Liver (tissue), 9 donors: ENCODE data around the gene TNS1. TPM values are rescaled to one million over a fixed set of nuclear protein-coding genes. Genes with fewer than 3 reads are reported as not detected.
A peak's percentile ranks its signal among the peaks of the same experiment; 100 is the strongest.

Source experiments
- DNase-seq: peaks from one replicate; pipeline ENCODE4 v3.0.0-alpha.2; 2017; ENCODE audit warnings: low spot score
- H3K27ac ChIP-seq, 2 donors: one replicate each; pipeline ENCODE4 v1.7.0; 2013; ENCODE audit warnings: inconsistent platforms in 2 of 2, low read length in 2 of 2, control low read depth in 1 of 2, low read depth in 1 of 2, mild to moderate bottlenecking in 1 of 2
- H3K27me3 ChIP-seq, 4 donors: one replicate each; pipeline versions ENCODE4 v1.6.1 to v1.7.0; 2013; ENCODE audit warnings: low read length in 3 of 4, inconsistent platforms in 1 of 4, mild to moderate bottlenecking in 1 of 4, moderate library complexity in 1 of 4; ENCODE audit not compliant: control insufficient read depth in 4 of 4, insufficient read depth in 4 of 4
- H3K36me3 ChIP-seq, 4 donors: one replicate each; pipeline versions ENCODE4 v1.6.1 to v1.7.0; 2013; ENCODE audit warnings: low read length in 3 of 4, mild to moderate bottlenecking in 3 of 4, low read depth in 1 of 4, moderate library complexity in 1 of 4; ENCODE audit not compliant: control insufficient read depth in 4 of 4, insufficient read depth in 3 of 4
- H3K4me1 ChIP-seq, 4 donors: one replicate each; pipeline versions ENCODE4 v1.6.1 to v1.7.0; 2013; ENCODE audit warnings: low read length in 3 of 4, mild to moderate bottlenecking in 3 of 4, moderate library complexity in 1 of 4; ENCODE audit not compliant: control insufficient read depth in 4 of 4, insufficient read depth in 4 of 4
- H3K4me3 ChIP-seq, 3 donors: one replicate each; pipeline versions ENCODE4 v1.6.1 to v1.7.0; 2013; ENCODE audit warnings: low read length in 3 of 3, control low read depth in 1 of 3, low read depth in 1 of 3, mild to moderate bottlenecking in 1 of 3
- H3K9ac ChIP-seq, 2 donors: one replicate each; pipeline ENCODE4 v1.7.0; 2013; ENCODE audit warnings: low read length in 2 of 2, mild to moderate bottlenecking in 2 of 2, moderate library complexity in 2 of 2, control low read depth in 1 of 2, low read depth in 1 of 2
- H3K9me3 ChIP-seq, 4 donors: one replicate each; pipeline versions ENCODE4 v1.6.1 to v1.7.0; 2013; ENCODE audit warnings: low read length in 3 of 4; ENCODE audit not compliant: control insufficient read depth in 4 of 4
- EGR1 ChIP-seq, 2 donors: IDR thresholded peaks; 2 replicates each; pipeline ENCODE4 v1.6.1; 2016 to 2018; ENCODE audit warnings: antibody characterized with exemption in 2 of 2, low read depth in 2 of 2
- FOXA1 ChIP-seq: IDR thresholded peaks from 2 replicates; pipeline ENCODE4 v1.6.1; 2016; ENCODE audit warnings: antibody characterized with exemption
- FOXA2 ChIP-seq: IDR thresholded peaks from 2 replicates; pipeline ENCODE4 v1.6.1; 2016; ENCODE audit warnings: antibody characterized with exemption
- HNF4A ChIP-seq, 2 donors: conservative IDR thresholded peaks; 2 replicates each; pipeline ENCODE4 v1.6.1; 2016; ENCODE audit warnings: antibody characterized with exemption in 2 of 2, mild to moderate bottlenecking in 2 of 2
- RAD21 ChIP-seq, 2 donors: IDR thresholded peaks; 2 replicates each; pipeline ENCODE4 v1.6.1; 2016; ENCODE audit warnings: antibody characterized with exemption in 2 of 2, mild to moderate bottlenecking in 2 of 2
- RXRA ChIP-seq, 2 donors: IDR thresholded peaks; 2 replicates each; pipeline ENCODE4 v1.6.1; 2017 to 2018; ENCODE audit warnings: antibody characterized with exemption in 2 of 2, mild to moderate bottlenecking in 1 of 2
- WGBS: extraction: QIAGEN DNeasy Blood & Tissue Kit; methylation state at CpG from one replicate; pipeline ENCODE4 v1.1.7; 2013; 5-methylcytosine and 5-hydroxymethylcytosine counted together
- polyA plus RNA-seq, 2 donors: library from polyadenylated mRNA; stranded (reverse) in 1 of 2; unstranded in 1 of 2; fragments of 200-250 nt in 1 of 2; fragments of >200 nt in 1 of 2; fragmentation: Nextera tagmentation in 1 of 2; extraction: Ambion mirVana in 1 of 2; gene quantifications; one replicate each; pipeline versions ENCODE4 v1.2.1 to v1.2.3, GENCODE V29; 2013 to 2015
- total RNA-seq, 2 donors: library from RNA; depleted of rRNA; stranded (reverse); fragments of >200 nt; gene quantifications; one replicate each; pipeline ENCODE4 v1.2.3, GENCODE V29; 2014
- TF ChIP-seq, protein P1 (sequence below): IDR thresholded peaks from 2 replicates; pipeline ENCODE4 v1.6.1; 2016; ENCODE audit warnings: antibody characterized with exemption
- TF ChIP-seq, protein P2 (sequence below): IDR thresholded peaks from 2 replicates; pipeline ENCODE4 v1.6.1; 2016; ENCODE audit warnings: antibody characterized with exemption, mild to moderate bottlenecking
- TF ChIP-seq, protein P3 (sequence below): IDR thresholded peaks from 2 replicates; pipeline ENCODE4 v1.6.1; 2016; ENCODE audit warnings: antibody characterized with exemption
- TF ChIP-seq, protein P4 (sequence below): fragments of 150-350 bp; IDR thresholded peaks from 2 replicates; pipeline ENCODE4 v1.5.1; 2017; ENCODE audit warnings: improper control_type of control experiment, low read depth, low read length; ENCODE audit not compliant: missing input control
- donor health status: healthy.
- donor health status: healthy.
- donor health status: healthy.
- donor health status: healthy.
- donor health status: healthy.

Gene TNS1
- total and polyA plus RNA-seq, 4 donors = 16.3 to 128 (median 57.3) TPM

DNA sequence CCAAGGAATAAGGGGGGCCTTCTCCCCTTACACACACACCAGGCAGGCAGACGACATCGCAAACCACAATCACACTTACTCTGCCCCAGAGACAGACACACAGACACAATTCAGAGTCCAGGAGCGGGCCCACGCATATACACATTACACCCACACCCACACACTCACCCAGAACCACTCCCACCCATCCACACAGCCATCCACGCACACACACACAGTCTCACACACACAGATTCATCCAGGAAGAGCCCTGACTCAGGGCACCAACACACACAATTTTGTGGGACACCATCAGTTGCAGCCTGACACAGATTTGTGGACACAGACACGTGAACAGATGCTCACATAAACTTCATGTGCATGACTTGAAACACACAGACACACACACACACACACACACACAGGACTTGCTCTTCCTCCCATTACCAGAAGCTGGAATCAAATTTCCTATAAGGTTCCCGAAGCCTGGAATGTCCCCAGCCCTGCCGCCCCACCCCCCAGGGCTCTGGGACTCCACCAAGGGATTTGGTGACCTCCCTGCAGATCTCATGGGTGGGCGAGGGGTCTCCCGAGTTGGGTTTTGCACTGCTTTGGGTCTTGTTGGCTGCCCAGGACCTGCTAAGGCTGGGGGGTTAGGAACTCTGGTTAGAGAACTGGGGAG lies 23.5 kb downstream of the TNS1 start:
- WGBS = 65% methylated on average over 10 of the region's 10 CpGs
- H3K27me3 ChIP-seq = no peaks in the 10 kb centered on the region
- no peaks in the 10 kb centered on the region for H3K36me3 ChIP-seq
- H3K27ac ChIP-seq = peak overlapping the region; percentile 43 to 46
- no peaks in the 10 kb centered on the region for H3K9me3 ChIP-seq
- H3K9ac ChIP-seq = peak overlapping the region; percentile 19 to 22
- H3K4me1 ChIP-seq = peaks cover 4 to 10% (median 6%) of the 10 kb centered on the region in 4 donors
- no peak for TF ChIP-seq RXRA (IDR thresholded peaks at IDR 0.05)
- TF ChIP-seq, protein P1, sequence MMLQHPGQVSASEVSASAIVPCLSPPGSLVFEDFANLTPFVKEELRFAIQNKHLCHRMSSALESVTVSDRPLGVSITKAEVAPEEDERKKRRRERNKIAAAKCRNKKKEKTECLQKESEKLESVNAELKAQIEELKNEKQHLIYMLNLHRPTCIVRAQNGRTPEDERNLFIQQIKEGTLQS = no peak
- no peak for TF ChIP-seq HNF4A (conservative IDR thresholded peaks at IDR 0.05)
- no peak for TF ChIP-seq FOXA2
- H3K4me3 ChIP-seq = peak overlapping the region in 2 of 3 donors; percentile 36 to 59
- DNase-seq = no peak

DNA sequence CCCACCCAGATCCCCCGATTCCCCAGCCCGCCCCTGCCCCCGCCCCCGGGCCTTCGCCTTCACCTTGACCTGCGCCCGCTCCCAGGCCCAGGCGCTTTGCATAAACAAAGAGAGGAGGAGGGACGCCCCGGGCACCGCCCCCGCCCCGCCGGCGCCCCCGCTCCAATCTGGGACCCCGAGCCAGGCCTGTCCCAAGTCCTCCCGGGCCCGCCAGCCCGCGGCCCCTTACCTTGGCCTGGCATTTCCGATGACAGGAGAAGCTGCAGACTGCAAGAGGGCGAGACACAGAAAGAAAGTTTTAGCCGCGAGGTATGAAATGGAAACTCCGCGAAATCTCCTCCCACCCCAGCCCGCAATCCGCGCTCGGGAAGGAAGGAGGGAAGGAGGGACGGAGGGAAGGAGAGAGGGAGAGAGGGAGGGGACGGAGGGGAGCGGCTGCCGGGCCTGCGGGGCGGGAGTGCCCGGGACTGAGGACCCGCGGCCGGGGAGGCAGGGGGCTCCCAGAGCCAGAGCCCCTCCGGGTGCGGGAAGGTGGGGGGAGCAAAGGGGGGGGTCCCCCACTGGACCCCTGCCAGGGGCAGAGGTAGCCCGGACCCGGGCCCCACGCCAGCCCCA lies 24.2 kb downstream of the TNS1 start:
- DNase-seq = no peak
- peak overlapping the region; percentile 43 to 46 for H3K27ac ChIP-seq
- H3K36me3 ChIP-seq = no peaks in the 10 kb centered on the region
- H3K27me3 ChIP-seq = no peaks in the 10 kb centered on the region
- H3K4me3 ChIP-seq = peak overlapping the region; percentile 36 to 59 (median 47)
- no peaks in the 10 kb centered on the region for H3K9me3 ChIP-seq
- TF ChIP-seq, protein P2, sequence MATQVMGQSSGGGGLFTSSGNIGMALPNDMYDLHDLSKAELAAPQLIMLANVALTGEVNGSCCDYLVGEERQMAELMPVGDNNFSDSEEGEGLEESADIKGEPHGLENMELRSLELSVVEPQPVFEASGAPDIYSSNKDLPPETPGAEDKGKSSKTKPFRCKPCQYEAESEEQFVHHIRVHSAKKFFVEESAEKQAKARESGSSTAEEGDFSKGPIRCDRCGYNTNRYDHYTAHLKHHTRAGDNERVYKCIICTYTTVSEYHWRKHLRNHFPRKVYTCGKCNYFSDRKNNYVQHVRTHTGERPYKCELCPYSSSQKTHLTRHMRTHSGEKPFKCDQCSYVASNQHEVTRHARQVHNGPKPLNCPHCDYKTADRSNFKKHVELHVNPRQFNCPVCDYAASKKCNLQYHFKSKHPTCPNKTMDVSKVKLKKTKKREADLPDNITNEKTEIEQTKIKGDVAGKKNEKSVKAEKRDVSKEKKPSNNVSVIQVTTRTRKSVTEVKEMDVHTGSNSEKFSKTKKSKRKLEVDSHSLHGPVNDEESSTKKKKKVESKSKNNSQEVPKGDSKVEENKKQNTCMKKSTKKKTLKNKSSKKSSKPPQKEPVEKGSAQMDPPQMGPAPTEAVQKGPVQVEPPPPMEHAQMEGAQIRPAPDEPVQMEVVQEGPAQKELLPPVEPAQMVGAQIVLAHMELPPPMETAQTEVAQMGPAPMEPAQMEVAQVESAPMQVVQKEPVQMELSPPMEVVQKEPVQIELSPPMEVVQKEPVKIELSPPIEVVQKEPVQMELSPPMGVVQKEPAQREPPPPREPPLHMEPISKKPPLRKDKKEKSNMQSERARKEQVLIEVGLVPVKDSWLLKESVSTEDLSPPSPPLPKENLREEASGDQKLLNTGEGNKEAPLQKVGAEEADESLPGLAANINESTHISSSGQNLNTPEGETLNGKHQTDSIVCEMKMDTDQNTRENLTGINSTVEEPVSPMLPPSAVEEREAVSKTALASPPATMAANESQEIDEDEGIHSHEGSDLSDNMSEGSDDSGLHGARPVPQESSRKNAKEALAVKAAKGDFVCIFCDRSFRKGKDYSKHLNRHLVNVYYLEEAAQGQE = no peak
- TF ChIP-seq EGR1 (IDR thresholded peaks at IDR 0.05; ENCODE audit: low read depth in 2 of 2) (no peak), FOXA1 (no peak), RAD21 (IDR thresholded peaks at IDR 0.05) (no peak), RXRA (IDR thresholded peaks at IDR 0.05) (no peak)
- TF ChIP-seq, protein P3, sequence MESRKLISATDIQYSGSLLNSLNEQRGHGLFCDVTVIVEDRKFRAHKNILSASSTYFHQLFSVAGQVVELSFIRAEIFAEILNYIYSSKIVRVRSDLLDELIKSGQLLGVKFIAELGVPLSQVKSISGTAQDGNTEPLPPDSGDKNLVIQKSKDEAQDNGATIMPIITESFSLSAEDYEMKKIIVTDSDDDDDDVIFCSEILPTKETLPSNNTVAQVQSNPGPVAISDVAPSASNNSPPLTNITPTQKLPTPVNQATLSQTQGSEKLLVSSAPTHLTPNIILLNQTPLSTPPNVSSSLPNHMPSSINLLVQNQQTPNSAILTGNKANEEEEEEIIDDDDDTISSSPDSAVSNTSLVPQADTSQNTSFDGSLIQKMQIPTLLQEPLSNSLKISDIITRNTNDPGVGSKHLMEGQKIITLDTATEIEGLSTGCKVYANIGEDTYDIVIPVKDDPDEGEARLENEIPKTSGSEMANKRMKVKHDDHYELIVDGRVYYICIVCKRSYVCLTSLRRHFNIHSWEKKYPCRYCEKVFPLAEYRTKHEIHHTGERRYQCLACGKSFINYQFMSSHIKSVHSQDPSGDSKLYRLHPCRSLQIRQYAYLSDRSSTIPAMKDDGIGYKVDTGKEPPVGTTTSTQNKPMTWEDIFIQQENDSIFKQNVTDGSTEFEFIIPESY = no peak
- TF ChIP-seq, protein P4, sequence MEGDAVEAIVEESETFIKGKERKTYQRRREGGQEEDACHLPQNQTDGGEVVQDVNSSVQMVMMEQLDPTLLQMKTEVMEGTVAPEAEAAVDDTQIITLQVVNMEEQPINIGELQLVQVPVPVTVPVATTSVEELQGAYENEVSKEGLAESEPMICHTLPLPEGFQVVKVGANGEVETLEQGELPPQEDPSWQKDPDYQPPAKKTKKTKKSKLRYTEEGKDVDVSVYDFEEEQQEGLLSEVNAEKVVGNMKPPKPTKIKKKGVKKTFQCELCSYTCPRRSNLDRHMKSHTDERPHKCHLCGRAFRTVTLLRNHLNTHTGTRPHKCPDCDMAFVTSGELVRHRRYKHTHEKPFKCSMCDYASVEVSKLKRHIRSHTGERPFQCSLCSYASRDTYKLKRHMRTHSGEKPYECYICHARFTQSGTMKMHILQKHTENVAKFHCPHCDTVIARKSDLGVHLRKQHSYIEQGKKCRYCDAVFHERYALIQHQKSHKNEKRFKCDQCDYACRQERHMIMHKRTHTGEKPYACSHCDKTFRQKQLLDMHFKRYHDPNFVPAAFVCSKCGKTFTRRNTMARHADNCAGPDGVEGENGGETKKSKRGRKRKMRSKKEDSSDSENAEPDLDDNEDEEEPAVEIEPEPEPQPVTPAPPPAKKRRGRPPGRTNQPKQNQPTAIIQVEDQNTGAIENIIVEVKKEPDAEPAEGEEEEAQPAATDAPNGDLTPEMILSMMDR = no peak
- 14% methylated on average over 46 of the region's 46 CpGs for WGBS
- H3K9ac ChIP-seq = peak overlapping the region; percentile 19 to 54
- H3K4me1 ChIP-seq = peaks cover 4 to 10% (median 6%) of the 10 kb centered on the region in 4 donors
